ENCODE data around the gene NRG2.

DNA sequence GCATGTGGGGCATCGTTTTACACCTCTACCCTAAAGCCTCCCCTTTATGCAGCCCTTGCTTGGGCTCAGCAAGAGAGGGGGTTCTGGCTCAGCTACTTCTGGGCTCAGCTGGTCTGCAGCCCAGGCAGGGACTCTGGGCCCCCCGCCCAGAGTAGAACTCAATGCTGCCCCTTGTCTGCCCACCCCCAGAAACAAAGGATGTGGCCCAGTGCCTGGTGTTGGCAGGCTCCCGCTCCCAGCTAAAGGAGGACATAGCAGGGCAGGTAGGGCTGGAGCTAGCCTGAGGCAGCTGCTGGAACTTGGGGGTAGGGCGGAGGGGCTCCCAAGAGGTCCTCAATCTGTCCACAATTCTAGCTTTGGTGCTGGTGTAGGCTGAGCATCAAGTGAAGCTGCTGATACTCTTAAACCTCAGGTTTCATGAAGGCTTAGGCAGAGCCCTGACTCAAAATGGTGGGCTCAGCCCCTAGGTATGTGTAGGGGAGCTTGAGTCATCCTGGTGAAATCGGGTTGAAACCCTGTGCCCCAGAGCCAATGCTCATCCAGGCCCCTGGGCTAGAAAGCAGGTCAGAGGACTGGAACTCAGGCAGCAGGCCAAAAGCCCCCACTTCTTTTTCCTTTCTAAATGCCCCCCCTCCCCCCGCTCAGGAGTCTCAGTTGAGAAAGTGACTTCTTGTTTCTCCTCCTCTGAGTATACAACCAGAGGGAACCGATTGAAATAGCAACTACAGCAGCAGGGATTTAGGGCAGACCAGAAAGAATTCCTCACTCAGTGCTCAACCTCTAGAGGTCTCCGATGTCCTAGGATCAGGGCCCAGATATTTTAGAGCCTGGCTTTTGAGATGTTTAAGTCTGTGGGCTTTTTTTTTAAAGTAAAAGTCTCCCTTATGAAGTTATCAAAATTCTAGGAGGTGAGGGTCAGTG, 236.1 kb downstream of the NRG2 start:
- TF ChIP-seq, protein P1, sequence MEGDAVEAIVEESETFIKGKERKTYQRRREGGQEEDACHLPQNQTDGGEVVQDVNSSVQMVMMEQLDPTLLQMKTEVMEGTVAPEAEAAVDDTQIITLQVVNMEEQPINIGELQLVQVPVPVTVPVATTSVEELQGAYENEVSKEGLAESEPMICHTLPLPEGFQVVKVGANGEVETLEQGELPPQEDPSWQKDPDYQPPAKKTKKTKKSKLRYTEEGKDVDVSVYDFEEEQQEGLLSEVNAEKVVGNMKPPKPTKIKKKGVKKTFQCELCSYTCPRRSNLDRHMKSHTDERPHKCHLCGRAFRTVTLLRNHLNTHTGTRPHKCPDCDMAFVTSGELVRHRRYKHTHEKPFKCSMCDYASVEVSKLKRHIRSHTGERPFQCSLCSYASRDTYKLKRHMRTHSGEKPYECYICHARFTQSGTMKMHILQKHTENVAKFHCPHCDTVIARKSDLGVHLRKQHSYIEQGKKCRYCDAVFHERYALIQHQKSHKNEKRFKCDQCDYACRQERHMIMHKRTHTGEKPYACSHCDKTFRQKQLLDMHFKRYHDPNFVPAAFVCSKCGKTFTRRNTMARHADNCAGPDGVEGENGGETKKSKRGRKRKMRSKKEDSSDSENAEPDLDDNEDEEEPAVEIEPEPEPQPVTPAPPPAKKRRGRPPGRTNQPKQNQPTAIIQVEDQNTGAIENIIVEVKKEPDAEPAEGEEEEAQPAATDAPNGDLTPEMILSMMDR (IDR thresholded peaks at IDR 0.05) = no peak
- no peak for TF ChIP-seq POLR2A (IDR thresholded peaks at IDR 0.05)

Data from thyroid gland (tissue), 4 donors.